HepG2 (cell line): ENCODE results near the gene PDE3A. TPM values are rescaled to one million over a fixed set of nuclear protein-coding genes. Genes with fewer than 3 reads are reported as not detected.

Experiments used
- ATAC-seq: fragments of 200-7000 bp; cut with Tn5 transposase; 3 replicates; pipeline ENCODE4 v1.9.1; 2020; ENCODE audit warnings: mild to moderate bottlenecking, moderate library complexity
- BruUV-seq: library from RNA; stranded (reverse); fragments of 400-500 nt; replicated peaks from 2 replicates; lab custom pipeline; 2021; lab: Mats Ljungman, UMichigan
- CTCF ChIA-PET: fragments of 300-600 bp; formaldehyde crosslinking; extraction: SDS; loops from one replicate; lab custom pipeline; 2021; ENCODE audit warnings: low total read pairs, inconsistent platforms, low intra/inter-chr PET ratio; lab: Yijun Ruan, JAX
- POLR2A ChIA-PET: fragments of 350-600 bp; sonication (Branson Sonifier 250); formaldehyde crosslinking; loops from one replicate; lab custom pipeline; 2020; ENCODE audit warnings: antibody characterized with exemption, inconsistent platforms; lab: Yijun Ruan, JAX
- DNase-seq: peaks from one replicate; pipeline ENCODE4 v3.0.0-alpha.2; 2015; ENCODE audit warnings: low spot score
- FAIRE-seq: peaks from 3 replicates; lab custom pipeline; 2011; peaks lifted over from hg19 to GRCh38; lab: Jason Lieb, UNC
- H2AFZ ChIP-seq: one replicate; pipeline ENCODE4 v1.6.1; 2011; ENCODE audit warnings: low read length, inconsistent platforms
- H3K27ac ChIP-seq: fragments of 300-600 bp; 3 replicates; pipeline ENCODE4 v1.8.0; 2011; ENCODE audit warnings: mixed run types, mild to moderate bottlenecking, mixed read lengths, low read length, inconsistent platforms; ENCODE audit not compliant: insufficient read depth; ENCODE audit errors: extremely low read length
- H3K27me3 ChIP-seq, 2 experiments: fragments of 200-600 bp in 1 of 2; 2 replicates in 1 of 2; 3 replicates in 1 of 2; pipeline versions ENCODE4 v1.6.0 to v1.8.0; 2011; ENCODE audit warnings: low read length in 2 of 2, mild to moderate bottlenecking in 2 of 2, moderate library complexity in 2 of 2, inconsistent platforms in 1 of 2; ENCODE audit not compliant: insufficient read depth in 2 of 2, control insufficient read depth in 1 of 2
- H3K36me3 ChIP-seq, 2 experiments: fragments of 200-600 bp in 1 of 2; replicated peaks in 1 of 2; 2 replicates in 1 of 2; 3 replicates in 1 of 2; pipeline versions ENCODE4 v1.5.1 to v1.8.0; 2011; ENCODE audit warnings: low read length in 2 of 2, inconsistent platforms in 1 of 2; ENCODE audit not compliant: insufficient read depth in 2 of 2, control insufficient read depth in 1 of 2
- H3K4me1 ChIP-seq: 2 replicates; pipeline ENCODE4 v1.5.1; 2012; ENCODE audit warnings: low read length, inconsistent platforms; ENCODE audit not compliant: insufficient read depth
- H3K4me2 ChIP-seq: 2 replicates; pipeline ENCODE4 v1.6.0; 2011; ENCODE audit warnings: low read depth, low read length, inconsistent platforms
- H3K4me3 ChIP-seq, 3 experiments: fragments of 200-600 bp in 1 of 3; sonication (generic), shearing (Covaris generic) in 1 of 3; replicated peaks in 1 of 3; 2 replicates each; pipeline ENCODE4 v1.5.1; 2011 to 2016; ENCODE audit warnings: low read length in 3 of 3, inconsistent platforms in 2 of 3, low read depth in 2 of 3, mild to moderate bottlenecking in 2 of 3, control low read depth in 1 of 3, mixed read lengths in 1 of 3; ENCODE audit not compliant: insufficient read depth in 1 of 3
- H3K79me2 ChIP-seq: one replicate; pipeline ENCODE4 v1.6.1; 2011; ENCODE audit warnings: low read length, inconsistent platforms; ENCODE audit not compliant: insufficient read depth
- H3K9ac ChIP-seq: 2 replicates; pipeline ENCODE4 v1.6.0; 2011; ENCODE audit warnings: mild to moderate bottlenecking, low read depth, low read length, inconsistent platforms; ENCODE audit not compliant: insufficient read depth
- H3K9me3 ChIP-seq: 2 replicates; pipeline ENCODE4 v1.5.1; 2012; ENCODE audit warnings: mild to moderate bottlenecking, low read length
- H4K20me1 ChIP-seq: 2 replicates; pipeline ENCODE4 v1.6.0; 2011; ENCODE audit warnings: inconsistent platforms, mild to moderate bottlenecking, low read length, moderate library complexity; ENCODE audit not compliant: insufficient read depth
- ATF1 ChIP-seq: IDR thresholded peaks from 2 replicates; pipeline ENCODE4 v1.6.1; 2016; ENCODE audit warnings: mild to moderate bottlenecking, control low read depth
- ATRX ChIP-seq: sonication (generic); formaldehyde crosslinking; IDR thresholded peaks from 2 replicates; pipeline ENCODE4 v1.4.0; 2020; ENCODE audit warnings: missing genetic modification reagents, borderline replicate concordance
- CENPT ChIP-seq: sonication (generic); formaldehyde crosslinking; IDR thresholded peaks from 2 replicates; pipeline ENCODE4 v1.8.0; 2022; ENCODE audit warnings: low read depth, mild to moderate bottlenecking, moderate library complexity, missing genetic modification reagents
- SMC3 ChIP-seq: IDR thresholded peaks from 2 replicates; pipeline ENCODE4 v1.6.1; 2011; ENCODE audit warnings: low read length, improper control_type of control experiment
- SPEN ChIP-seq: sonication (generic); formaldehyde crosslinking; IDR thresholded peaks from 2 replicates; pipeline ENCODE4 v1.5.1; 2020; ENCODE audit warnings: low read depth, mild to moderate bottlenecking, missing genetic modification reagents
- STAG1 ChIP-seq: sonication (generic); formaldehyde crosslinking; IDR thresholded peaks from 2 replicates; pipeline ENCODE4 v1.4.0; 2020; ENCODE audit warnings: missing genetic modification reagents
- WGBS: methylation state at CpG from one replicate; pipeline ENCODE4 v1.1.6; 2017; ENCODE audit warnings: low lambda C conversion rate; 5-methylcytosine and 5-hydroxymethylcytosine counted together
- in situ Hi-C: cut with HindIII; loops from 2 replicates; pipeline ENCODE4 v1.10.0; 2017; ENCODE audit warnings: low pct_unique_long_range_greater_than_20kb; ENCODE audit not compliant: extremely low pct_ligation_motif_present
- intact Hi-C: fragments of 100-400 bp; cut with micrococcal nuclease; formaldehyde crosslinking; loops from one replicate; pipeline ENCODE4 v1.10.0; 2022; ENCODE audit not compliant: unreplicated experiment
- polyA plus RNA-seq, 8 experiments: library from polyadenylated mRNA; depleted of rRNA in 3 of 8; stranded (reverse) in 7 of 8; unstranded in 1 of 8; fragments of >200 nt; fragmentation: Illumina TruSeq in 4 of 8; extraction: Trizol in 4 of 8; gene quantifications; 2 replicates each; pipeline versions ENCODE4 v1.2.1 to v1.2.3, GENCODE V29; 2011 to 2016; ENCODE audit warnings: low read depth in 4 of 8, missing spikeins in 1 of 8, mixed read lengths in 1 of 8; ENCODE audit not compliant: insufficient read depth in 1 of 8
- total RNA-seq, 5 experiments: library from RNA; depleted of rRNA; stranded (reverse); fragments of >200 nt; fragmentation: Illumina TruSeq; extraction: Trizol; gene quantifications; 2 replicates each; pipeline ENCODE4 v1.2.3, GENCODE V29; 2016; ENCODE audit warnings: low read depth in 1 of 5
- TF ChIP-seq, protein P1 (sequence below): sonication (generic); formaldehyde crosslinking; IDR thresholded peaks from 2 replicates; pipeline ENCODE4 v1.5.0; 2020; ENCODE audit warnings: mild to moderate bottlenecking, missing genetic modification reagents, moderate library complexity

Gene PDE3A
- total and polyA plus RNA-seq, 2 of the 13 experiments (the other 11 are each of a cell fraction or from before 2014, with no cell fraction given): 0.77 to 1.5 TPM

- ChIA-PET CTCF (interaction anchor here (1.3 kb wide), 1 partner anchor 138 kb away, joined by 8 read pairs; no protein-coding TSS in a partner anchor), POLR2A (no interaction called here)
- H4K20me1 ChIP-seq: no peaks in the 10 kb centered on the region
- H3K79me2 ChIP-seq: no peaks in the 10 kb centered on the region
- H3K36me3 ChIP-seq: no peaks in the 10 kb centered on the region
- DNase-seq (peak; percentile 28), FAIRE-seq (no peak), ATAC-seq (no peak)
- intact Hi-C loops: loop anchor here (2.0 kb wide), 2 partner anchors 137 to 863 kb away; no protein-coding TSS in a partner anchor
- no peak overlapping the region for H2AFZ ChIP-seq
- TF ChIP-seq, protein P1, sequence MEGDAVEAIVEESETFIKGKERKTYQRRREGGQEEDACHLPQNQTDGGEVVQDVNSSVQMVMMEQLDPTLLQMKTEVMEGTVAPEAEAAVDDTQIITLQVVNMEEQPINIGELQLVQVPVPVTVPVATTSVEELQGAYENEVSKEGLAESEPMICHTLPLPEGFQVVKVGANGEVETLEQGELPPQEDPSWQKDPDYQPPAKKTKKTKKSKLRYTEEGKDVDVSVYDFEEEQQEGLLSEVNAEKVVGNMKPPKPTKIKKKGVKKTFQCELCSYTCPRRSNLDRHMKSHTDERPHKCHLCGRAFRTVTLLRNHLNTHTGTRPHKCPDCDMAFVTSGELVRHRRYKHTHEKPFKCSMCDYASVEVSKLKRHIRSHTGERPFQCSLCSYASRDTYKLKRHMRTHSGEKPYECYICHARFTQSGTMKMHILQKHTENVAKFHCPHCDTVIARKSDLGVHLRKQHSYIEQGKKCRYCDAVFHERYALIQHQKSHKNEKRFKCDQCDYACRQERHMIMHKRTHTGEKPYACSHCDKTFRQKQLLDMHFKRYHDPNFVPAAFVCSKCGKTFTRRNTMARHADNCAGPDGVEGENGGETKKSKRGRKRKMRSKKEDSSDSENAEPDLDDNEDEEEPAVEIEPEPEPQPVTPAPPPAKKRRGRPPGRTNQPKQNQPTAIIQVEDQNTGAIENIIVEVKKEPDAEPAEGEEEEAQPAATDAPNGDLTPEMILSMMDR (CRISPR knock-in tag): peak; percentile 48
- TF ChIP-seq ATRX (CRISPR knock-in tag) (no peak), SPEN (no peak), ATF1 (CRISPR knock-in tag) (no peak), SMC3 (peak; percentile 14; the same call in 1 of the 2 replicates), CENPT (CRISPR knock-in tag) (no peak), STAG1 (CRISPR knock-in tag) (peak; percentile 44)
- no peak overlapping the region for H3K4me2 ChIP-seq
- H3K27ac ChIP-seq: no peak overlapping the region
- WGBS: 15% methylated on average over 2 of the region's 2 CpGs
- in situ Hi-C loops: loop anchor here (25.0 kb wide), 1 partner anchor 864 kb away; no protein-coding TSS in a partner anchor
- no peak overlapping the region for H3K9ac ChIP-seq
- H3K4me1 ChIP-seq: no peaks in the 10 kb centered on the region
- H3K27me3 ChIP-seq: no peaks in the 10 kb centered on the region; a peak in 1 of 5 replicates
- BruUV-seq: no TSS peak
- no peak overlapping the region for H3K4me3 ChIP-seq
- no peaks in the 10 kb centered on the region for H3K9me3 ChIP-seq
These were observed 233.4 kb downstream of the PDE3A start for GRCh38 chr12:20601668-20602280.
